K562 (cell line): ENCODE data around the gene RNPEPL1. TPM values are rescaled to one million over a fixed set of nuclear protein-coding genes. Genes with fewer than 3 reads are reported as not detected.

ENCODE experiments used
- ATAC-seq: fragments of 200-7000 bp; cut with Tn5 transposase; 3 replicates; pipeline ENCODE4 v1.9.1; 2020; ENCODE audit warnings: moderate library complexity
- BruUV-seq: library from RNA; stranded (reverse); fragments of 400-500 nt; replicated peaks from 2 replicates; lab custom pipeline; 2021; lab: Mats Ljungman, UMichigan
- CTCF ChIA-PET: fragments of 300-600 bp; formaldehyde crosslinking; extraction: SDS; loops from one replicate; lab custom pipeline; 2021; ENCODE audit warnings: low intra/inter-chr PET ratio; lab: Yijun Ruan, JAX
- POLR2A ChIA-PET: fragments of 300-600, 350-650 bp; sonication (Branson Sonifier 250); formaldehyde crosslinking; extraction: SDS; loops from one replicate; lab custom pipeline; 2021; ENCODE audit warnings: antibody characterized with exemption, inconsistent platforms; lab: Yijun Ruan, JAX
- DNase-seq, 4 experiments: peaks; one replicate each; pipeline versions ENCODE4 v3.0.0 to v3.0.0-alpha.2; 2011 to 2018; ENCODE audit warnings: low spot score in 3 of 4, mixed read lengths in 3 of 4; ENCODE audit errors: extremely low read depth in 1 of 4
- FAIRE-seq: peaks from 2 replicates; lab custom pipeline; 2011; peaks lifted over from hg19 to GRCh38; lab: Jason Lieb, UNC
- H2AFZ ChIP-seq: 2 replicates; pipeline ENCODE4 v1.6.0; 2011; ENCODE audit warnings: low read depth, low read length, control low read depth, inconsistent platforms
- H3K27ac ChIP-seq: fragments of 200-600 bp; 3 replicates; pipeline ENCODE4 v1.8.0; 2011; ENCODE audit warnings: low read depth, mild to moderate bottlenecking, control low read depth, inconsistent platforms, low read length, moderate library complexity, mixed read lengths; ENCODE audit errors: extremely low read depth
- H3K27me3 ChIP-seq, 2 experiments: fragments of 300-600 bp in 1 of 2; 2 replicates in 1 of 2; 3 replicates in 1 of 2; pipeline versions ENCODE4 v1.6.0 to v1.8.0; 2011; ENCODE audit warnings: inconsistent platforms in 2 of 2, low read length in 2 of 2, mild to moderate bottlenecking in 1 of 2, mixed read lengths in 1 of 2, moderate library complexity in 1 of 2; ENCODE audit not compliant: control insufficient read depth in 2 of 2, insufficient read depth in 2 of 2
- H3K36me3 ChIP-seq: fragments of 300-600 bp; 3 replicates; pipeline ENCODE4 v1.8.0; 2011; ENCODE audit warnings: mild to moderate bottlenecking, low read length, inconsistent platforms; ENCODE audit not compliant: control insufficient read depth, insufficient read depth
- H3K4me1 ChIP-seq, 2 experiments: fragments of 200-600 bp in 1 of 2; replicated peaks in 1 of 2; 2 replicates in 1 of 2; 3 replicates in 1 of 2; pipeline versions ENCODE4 v1.5.1 to v1.8.0; 2011; ENCODE audit warnings: inconsistent platforms in 2 of 2, low read length in 2 of 2, mild to moderate bottlenecking in 1 of 2, mixed read lengths in 1 of 2, moderate library complexity in 1 of 2; ENCODE audit not compliant: control insufficient read depth in 2 of 2, insufficient read depth in 2 of 2
- H3K4me2 ChIP-seq: 2 replicates; pipeline ENCODE4 v1.6.1; 2011; ENCODE audit warnings: low read length, control low read depth, inconsistent platforms, mixed read lengths; ENCODE audit not compliant: insufficient read depth
- H3K4me3 ChIP-seq: fragments of 200-600 bp; sonication (generic), shearing (Covaris generic); 2 replicates; pipeline ENCODE4 v1.5.1; 2016; ENCODE audit warnings: control low read depth, inconsistent platforms
- H3K79me2 ChIP-seq: fragments of 200-600 bp; 3 replicates; pipeline ENCODE4 v1.8.0; 2011; ENCODE audit warnings: low read length, inconsistent platforms; ENCODE audit not compliant: control insufficient read depth, insufficient read depth
- H3K9ac ChIP-seq, 2 experiments: 2 replicates each; pipeline versions ENCODE4 v1.6.0 to v1.6.1; 2011; ENCODE audit warnings: low read depth in 2 of 2, low read length in 2 of 2, control low read depth in 1 of 2, inconsistent platforms in 1 of 2, mild to moderate bottlenecking in 1 of 2, mixed read lengths in 1 of 2; ENCODE audit not compliant: insufficient read depth in 1 of 2
- H3K9me1 ChIP-seq: one replicate; pipeline ENCODE4 v1.6.0; 2011; ENCODE audit warnings: inconsistent platforms, mild to moderate bottlenecking, low read length, moderate library complexity; ENCODE audit not compliant: control insufficient read depth, insufficient read depth
- H3K9me3 ChIP-seq: replicated peaks from 2 replicates; pipeline ENCODE4 v1.5.1; 2011; ENCODE audit warnings: low read depth, low read length, inconsistent platforms; ENCODE audit not compliant: control insufficient read depth, insufficient read depth
- H4K20me1 ChIP-seq: replicated peaks from 2 replicates; pipeline ENCODE4 v1.6.1; 2011; ENCODE audit warnings: low read length, inconsistent platforms, mixed read lengths; ENCODE audit not compliant: control insufficient read depth, insufficient read depth
- BHLHE40 ChIP-seq: IDR thresholded peaks from 2 replicates; pipeline ENCODE4 v1.6.1; 2011; ENCODE audit warnings: low read length, improper control_type of control experiment
- HMG20A ChIP-seq: fragments of 450-650 bp; formaldehyde crosslinking; conservative IDR thresholded peaks from 2 replicates; pipeline ENCODE4 v1.4.0; 2020; ENCODE audit warnings: mild to moderate bottlenecking, mixed read lengths
- HNRNPK ChIP-seq: fragments of 200-400 bp; formaldehyde crosslinking; IDR thresholded peaks from one replicate; pipeline ENCODE4 v1.6.1; 2018; ENCODE audit warnings: mild to moderate bottlenecking, low read depth, low read length; ENCODE audit not compliant: poor library complexity, severe bottlenecking
- NFXL1 ChIP-seq: fragments of 450-650 bp; formaldehyde crosslinking; IDR thresholded peaks from 2 replicates; pipeline ENCODE4 v1.4.0; 2021; ENCODE audit warnings: mild to moderate bottlenecking
- NONO ChIP-seq, 2 experiments: fragments of 200-400 bp in 1 of 2; fragments of 450-650 bp in 1 of 2; formaldehyde crosslinking in 1 of 2; IDR thresholded peaks; 2 replicates each; pipeline ENCODE4 v1.6.1; 2017; ENCODE audit warnings: low read depth in 2 of 2, mild to moderate bottlenecking in 2 of 2, moderate library complexity in 2 of 2, low read length in 1 of 2
- NR4A1 ChIP-seq, 2 experiments: fragments of 250-450 bp in 1 of 2; fragments of 450-650 bp in 1 of 2; sonication (Bioruptor Pico) in 1 of 2; IDR thresholded peaks; 2 replicates each; pipeline versions ENCODE4 v1.4.0 to v1.6.1; 2016 to 2020; ENCODE audit warnings: mild to moderate bottlenecking in 2 of 2, missing compliant biosample characterization in 1 of 2, missing genetic modification characterization in 1 of 2, moderate library complexity in 1 of 2
- SMARCC2 ChIP-seq: fragments of 450-650 bp; IDR thresholded peaks from 2 replicates; pipeline ENCODE4 v1.6.1; 2017; ENCODE audit warnings: antibody characterized with exemption, moderate library complexity, mild to moderate bottlenecking, low read depth
- TFAM ChIP-seq: fragments of 250-450 bp; sonication (Bioruptor Pico); conservative IDR thresholded peaks from 2 replicates; pipeline ENCODE4 v1.5.0; 2021; ENCODE audit warnings: mild to moderate bottlenecking, moderate library complexity
- ZKSCAN8 ChIP-seq: fragments of 200-800 bp; sonication (Bioruptor generic); IDR thresholded peaks from 2 replicates; pipeline ENCODE4 v1.6.1; 2016; ENCODE audit warnings: missing genetic modification characterization, missing compliant biosample characterization
- ZNF134 ChIP-seq: fragments of 250-450 bp; sonication (Bioruptor Pico); conservative IDR thresholded peaks from 2 replicates; pipeline ENCODE4 v1.4.0; 2020
- ZNF239 ChIP-seq: fragments of 250-450 bp; sonication (Bioruptor Pico); IDR thresholded peaks from 2 replicates; pipeline ENCODE4 v1.4.0; 2020; ENCODE audit warnings: mild to moderate bottlenecking
- WGBS: fragments of 100-300 bp; shearing (Covaris generic); methylation state at CpG from one replicate; pipeline ENCODE4 v1.1.6; 2016; ENCODE audit warnings: low coverage, mixed read lengths; ENCODE audit not compliant: insufficient coverage; ENCODE audit errors: missing lambda C conversion rate; 5-methylcytosine and 5-hydroxymethylcytosine counted together
- in situ Hi-C: fragments of 300-500 bp; cut with MboI; formaldehyde crosslinking; loops from 4 replicates; pipeline ENCODE4 v1.15.0; 2018; ENCODE audit warnings: inconsistent platforms, mixed read lengths
- intact Hi-C: fragments of 100-400 bp; cut with micrococcal nuclease; formaldehyde crosslinking; loops from 2 replicates; pipeline ENCODE4 v1.14.2; 2022
- polyA plus RNA-seq, 8 experiments: library from polyadenylated mRNA; depleted of rRNA in 4 of 8; stranded (reverse) in 5 of 8; unstranded in 3 of 8; fragments of >200 nt; fragmentation: Nextera tagmentation in 2 of 8; fragmentation: Illumina TruSeq in 1 of 8; extraction: Ambion mirVana in 2 of 8; extraction: Trizol in 1 of 8; gene quantifications; 2 replicates each; pipeline versions ENCODE4 v1.2.1 to v1.2.3, GENCODE V29; 2011 to 2014; ENCODE audit warnings: inconsistent platforms in 1 of 8, missing spikeins in 1 of 8
- total RNA-seq, 7 experiments: library from RNA; depleted of rRNA in 6 of 7; stranded (reverse); fragments of >200 nt in 6 of 7; fragmentation: Illumina TruSeq in 2 of 7; extraction: Trizol in 2 of 7; gene quantifications; 2 replicates each; pipeline versions ENCODE4 v1.2.1 to v1.2.3, GENCODE V29; 2011 to 2021; ENCODE audit warnings: low replicate concordance in 1 of 7
- TF ChIP-seq, protein P1 (sequence below): fragments of 450-650 bp; formaldehyde crosslinking; IDR thresholded peaks from 2 replicates; pipeline ENCODE4 v1.4.0; 2020; ENCODE audit warnings: mild to moderate bottlenecking, moderate library complexity
- TF ChIP-seq, protein P2 (sequence below): fragments of 250-450 bp; sonication (Bioruptor Pico); IDR thresholded peaks from 2 replicates; pipeline ENCODE4 v1.4.0; 2020; ENCODE audit warnings: borderline replicate concordance

The RNPEPL1 gene
- total and polyA plus RNA-seq, 9 of the 15 experiments (the other 6 are each of a cell fraction or from before 2014, with no cell fraction given), result 0.07 to 38.7 (median 5.6) TPM

DNA sequence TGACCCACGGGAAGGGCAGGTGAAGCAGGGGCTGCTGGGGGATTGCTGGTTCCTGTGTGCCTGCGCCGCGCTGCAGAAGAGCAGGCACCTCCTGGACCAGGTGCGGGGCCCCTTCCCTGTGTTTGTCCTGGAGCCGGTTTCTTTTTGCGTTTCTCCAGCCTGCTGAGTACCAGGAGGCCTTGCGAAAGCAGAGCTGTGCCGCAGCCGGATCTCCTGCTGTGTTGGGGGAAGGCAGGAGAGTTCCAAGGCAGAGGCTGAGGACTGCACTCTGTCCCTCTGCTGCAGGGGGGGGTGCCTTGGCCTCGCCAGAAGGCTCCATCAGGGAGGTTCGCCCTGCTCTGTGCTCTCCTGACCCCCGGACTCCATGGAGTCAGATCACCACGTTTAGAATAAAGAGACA is 21.1 kb downstream of the RNPEPL1 start (continued):
- TF ChIP-seq TFAM, result no peak
- TF ChIP-seq ZKSCAN8 (CRISPR knock-in tag), result no peak
- no peak for TF ChIP-seq NR4A1 (CRISPR knock-in tag; IDR thresholded peaks at IDR 0.05)
- TF ChIP-seq NR4A1 (tag; IDR thresholded peaks at IDR 0.05), result no peak
- TF ChIP-seq HMG20A (CRISPR knock-in tag), result no peak
- no peak for TF ChIP-seq ZNF134 (CRISPR knock-in tag)
- no peak for TF ChIP-seq NONO (IDR thresholded peaks at IDR 0.05; ENCODE audit: low read depth in 2 of 2, low read length in 1 of 2)

DNA sequence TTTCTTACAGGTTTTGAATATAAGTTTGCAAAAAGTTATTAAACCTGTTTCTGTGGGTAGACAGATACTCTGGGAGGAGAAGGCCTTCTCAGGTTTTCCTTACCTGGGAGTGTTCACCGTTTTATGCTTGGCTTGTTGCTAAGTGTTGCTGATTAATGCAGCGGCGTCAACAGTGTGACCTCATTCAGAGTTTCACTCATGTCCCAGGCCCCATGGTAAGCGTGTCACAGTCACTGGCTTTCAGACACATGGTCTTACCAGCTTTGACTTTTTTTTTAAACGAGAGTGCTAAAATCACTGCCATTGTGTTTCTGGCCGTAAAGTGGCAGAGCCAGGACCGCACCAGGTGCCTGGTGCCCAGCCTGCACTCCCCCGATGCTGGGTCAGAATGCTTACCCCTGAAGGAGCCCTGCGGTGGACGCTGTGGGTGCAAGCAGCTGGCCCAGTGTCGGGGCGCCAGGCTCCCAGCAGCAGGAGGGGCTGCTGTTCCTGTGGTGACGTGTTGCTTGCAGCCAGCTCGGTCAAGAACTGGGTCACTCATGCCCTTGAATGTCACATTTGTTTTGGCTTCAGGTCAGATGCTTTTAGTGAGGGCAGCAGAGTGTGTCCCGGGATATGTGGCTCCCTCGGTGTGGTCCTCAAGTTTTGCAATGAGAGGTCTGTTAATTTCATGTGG is 21.7 kb downstream of the RNPEPL1 start:
- Histone ChIP-seq H3K79me2 (peaks cover 33% of the 10 kb centered on the region), H4K20me1 (no peaks in the 10 kb centered on the region; the same call in 1 of the 2 replicates), H3K4me1 (peaks cover 6 to 48% of the 10 kb centered on the region in 2 experiments), H3K36me3 (peaks cover 26% of the 10 kb centered on the region; the same call in 2 of the 3 replicates), H3K27ac (no peak overlapping the region), H3K4me2 (no peak overlapping the region), H3K9ac (no peak overlapping the region), H2AFZ (no peak overlapping the region), H3K9me3 (no peaks in the 10 kb centered on the region), H3K4me3 (no peak overlapping the region), H3K9me1 (no peaks in the 10 kb centered on the region), H3K27me3 (no peaks in the 10 kb centered on the region)
- BruUV-seq, result no TSS peak
- intact Hi-C loops, result no loop called here
- ChIA-PET CTCF (no interaction called here), POLR2A (no interaction called here)
- DNase-seq, result no peak
- 84% methylated on average over 10 of the region's 16 CpGs for WGBS
- in situ Hi-C loops, result no loop called here
- ATAC-seq, result no peak
- no peak for FAIRE-seq
- TF ChIP-seq, protein P1, sequence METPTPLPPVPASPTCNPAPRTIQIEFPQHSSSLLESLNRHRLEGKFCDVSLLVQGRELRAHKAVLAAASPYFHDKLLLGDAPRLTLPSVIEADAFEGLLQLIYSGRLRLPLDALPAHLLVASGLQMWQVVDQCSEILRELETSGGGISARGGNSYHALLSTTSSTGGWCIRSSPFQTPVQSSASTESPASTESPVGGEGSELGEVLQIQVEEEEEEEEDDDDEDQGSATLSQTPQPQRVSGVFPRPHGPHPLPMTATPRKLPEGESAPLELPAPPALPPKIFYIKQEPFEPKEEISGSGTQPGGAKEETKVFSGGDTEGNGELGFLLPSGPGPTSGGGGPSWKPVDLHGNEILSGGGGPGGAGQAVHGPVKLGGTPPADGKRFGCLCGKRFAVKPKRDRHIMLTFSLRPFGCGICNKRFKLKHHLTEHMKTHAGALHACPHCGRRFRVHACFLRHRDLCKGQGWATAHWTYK (CRISPR knock-in tag), result no peak
- TF ChIP-seq SMARCC2, result no peak
- TF ChIP-seq HNRNPK, result no peak
- TF ChIP-seq BHLHE40, result no peak
- no peak for TF ChIP-seq NFXL1
- TF ChIP-seq ZNF239, result no peak
- TF ChIP-seq, protein P2, sequence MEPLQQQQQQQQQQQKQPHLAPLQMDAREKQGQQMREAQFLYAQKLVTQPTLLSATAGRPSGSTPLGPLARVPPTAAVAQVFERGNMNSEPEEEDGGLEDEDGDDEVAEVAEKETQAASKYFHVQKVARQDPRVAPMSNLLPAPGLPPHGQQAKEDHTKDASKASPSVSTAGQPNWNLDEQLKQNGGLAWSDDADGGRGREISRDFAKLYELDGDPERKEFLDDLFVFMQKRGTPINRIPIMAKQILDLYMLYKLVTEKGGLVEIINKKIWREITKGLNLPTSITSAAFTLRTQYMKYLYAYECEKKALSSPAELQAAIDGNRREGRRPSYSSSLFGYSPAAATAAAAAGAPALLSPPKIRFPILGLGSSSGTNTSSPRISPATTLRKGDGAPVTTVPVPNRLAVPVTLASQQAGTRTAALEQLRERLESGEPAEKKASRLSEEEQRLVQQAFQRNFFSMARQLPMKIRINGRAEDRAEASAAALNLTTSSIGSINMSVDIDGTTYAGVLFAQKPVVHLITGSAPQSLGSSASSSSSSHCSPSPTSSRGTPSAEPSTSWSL, result no peak
